Stimulated activated naive CD8-positive, alpha-beta T cell treated with anti-CD3 and anti-CD28 coated beads, Interleukin-15, Interleukin-2, amounts not matched to agents 100 ng/mL and 50 ng/mL, for 24 hours (primary cell): ENCODE measurements around the gene MAN1B1.
"Not testable (repeated sequence)": the region's sequence is repeated elsewhere in the genome, so short reads cannot be mapped to it uniquely, and the experiment has no call there.

Source experiments
- H3K27ac Mint-ChIP-seq: one replicate; pipeline ENCODE4 v1.8.0; 2021; ENCODE audit warnings: mild to moderate bottlenecking, mixed read lengths
- H3K27me3 Mint-ChIP-seq: one replicate; pipeline ENCODE4 v1.8.0; 2021; ENCODE audit warnings: mixed read lengths
- H3K36me3 Mint-ChIP-seq: one replicate; pipeline ENCODE4 v1.8.0; 2021; ENCODE audit warnings: low read depth, mixed read lengths
- H3K4me1 Mint-ChIP-seq: one replicate; pipeline ENCODE4 v1.8.0; 2021; ENCODE audit warnings: low read depth, mixed read lengths
- H3K4me3 Mint-ChIP-seq: one replicate; pipeline ENCODE4 v1.8.0; 2021; ENCODE audit warnings: mild to moderate bottlenecking, mixed read lengths
- H3K9me3 Mint-ChIP-seq: one replicate; pipeline ENCODE4 v1.8.0; 2021; ENCODE audit warnings: mixed read lengths

MAN1B1 gene

DNA sequence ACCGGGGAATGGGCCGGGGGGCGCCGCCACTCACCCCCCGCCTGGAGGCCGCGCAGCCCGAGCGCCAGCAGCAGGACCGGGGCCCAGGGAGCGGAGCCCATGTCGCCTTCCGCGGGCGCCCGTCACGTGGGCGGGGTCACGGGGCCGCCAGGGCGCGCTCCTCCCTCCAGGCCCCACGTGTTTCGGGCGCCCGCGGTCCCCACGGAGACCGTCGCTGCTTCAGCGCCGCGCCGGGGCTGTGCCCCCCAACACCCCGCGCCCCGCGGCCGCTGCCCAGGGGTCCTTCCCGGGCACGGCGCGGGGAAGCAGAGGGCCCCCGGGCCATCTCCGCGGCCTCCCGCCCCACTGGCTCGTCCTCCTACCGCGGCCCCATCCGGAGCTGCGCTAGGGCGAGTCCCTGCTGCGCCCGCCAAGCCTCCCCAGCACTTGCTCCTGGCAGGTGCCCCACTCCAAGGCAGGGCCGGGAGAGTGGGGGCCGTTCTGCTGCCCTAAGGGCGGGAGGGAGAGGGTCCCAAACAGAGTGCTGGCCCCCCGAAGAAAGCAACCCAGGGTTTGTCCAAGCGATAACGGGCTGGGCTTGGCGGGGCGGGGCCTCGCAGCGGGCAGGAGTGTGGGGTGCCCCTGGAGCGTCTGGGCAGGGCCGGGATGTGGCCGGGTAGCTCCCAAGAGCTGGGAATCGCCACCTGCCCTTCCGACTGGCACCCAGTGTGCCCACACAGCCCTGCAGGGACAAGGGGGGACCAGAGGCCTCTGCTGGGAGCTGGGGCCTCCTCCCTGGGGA lies 28.0 kb downstream of the MAN1B1 start, which contains the start of gene DPP7:
Gene DPP7 (minus strand): TSS at position 121 of the 781 bp plus-strand sequence. CDS start 20 bp downstream, at position 101.
- Mint-ChIP-seq H3K27me3 (no peaks in the 10 kb centered on the region), H3K36me3 (peaks cover 12% of the 10 kb centered on the region), H3K9me3 (no peaks in the 10 kb centered on the region), H3K4me3 (peak within 1 kb of the TSS; percentile 79), H3K27ac (peak within 1 kb of the TSS; percentile 84), H3K4me1 (peaks cover 14% of the 10 kb centered on the region)

GRCh38 chr9:137115394-137116026 lies 28.7 kb downstream of the MAN1B1 start:
- Mint-ChIP-seq H3K27me3 (no peaks in the 10 kb centered on the region), H3K4me1 (peaks cover 14% of the 10 kb centered on the region), H3K27ac (no peak overlapping the region), H3K4me3 (peak overlapping the region; percentile 13), H3K36me3 (peaks cover 12% of the 10 kb centered on the region), H3K9me3 (no peaks in the 10 kb centered on the region)

DNA sequence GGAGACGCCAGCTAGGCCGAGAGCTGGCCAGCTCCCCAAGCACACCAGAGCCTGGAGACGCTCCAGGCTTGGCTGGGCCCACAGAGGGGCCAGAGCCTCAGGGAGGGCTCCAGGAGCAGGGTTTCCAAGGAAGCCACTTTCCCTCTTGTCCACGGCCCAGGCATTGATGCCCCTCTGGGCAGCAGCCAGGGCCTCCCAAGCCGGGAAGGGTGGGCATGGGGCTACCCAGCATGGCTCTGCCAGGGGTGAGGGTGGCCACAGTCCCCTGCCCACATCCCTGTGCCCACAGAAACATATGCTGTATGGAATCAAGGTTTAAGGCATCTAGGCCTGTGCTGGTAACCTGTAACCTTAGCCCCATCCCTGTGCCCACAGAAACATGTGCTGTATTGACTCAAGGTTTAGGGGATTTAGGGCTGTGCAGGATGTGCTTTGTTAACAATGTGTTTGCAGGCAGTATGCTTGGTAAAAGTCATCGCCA lies 29.3 kb downstream of the MAN1B1 start:
- peaks cover 14% of the 10 kb centered on the region for H3K4me1 Mint-ChIP-seq
- no peaks in the 10 kb centered on the region for H3K27me3 Mint-ChIP-seq
- peaks cover 8% of the 10 kb centered on the region for H3K36me3 Mint-ChIP-seq
- no peaks in the 10 kb centered on the region for H3K9me3 Mint-ChIP-seq
- no peak overlapping the region for H3K27ac Mint-ChIP-seq
- H3K4me3 Mint-ChIP-seq: peak overlapping the region; percentile 7

DNA sequence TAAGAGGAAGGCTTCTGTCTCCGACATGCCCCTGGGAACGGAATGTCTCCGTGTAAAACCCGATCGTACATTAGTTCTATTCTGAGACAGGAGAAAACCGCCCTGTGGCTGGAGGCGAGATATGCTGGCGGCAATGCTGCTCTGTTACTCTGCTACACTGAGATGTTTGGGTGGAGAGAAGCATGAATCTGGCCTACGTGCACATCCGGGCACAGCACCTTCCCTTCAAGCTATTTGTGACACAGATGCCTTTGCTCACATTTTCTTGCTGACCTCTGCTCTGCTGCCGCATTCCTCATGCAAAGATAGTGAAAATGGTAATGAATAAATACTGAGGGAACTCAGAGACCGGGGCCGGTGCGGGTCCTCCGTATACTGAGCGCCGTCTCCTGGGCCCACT lies 29.9 kb downstream of the MAN1B1 start:
- Mint-ChIP-seq H3K4me3 (peak overlapping the region; percentile 7), H3K36me3 (peaks cover 8% of the 10 kb centered on the region), H3K27me3 (no peaks in the 10 kb centered on the region), H3K4me1 (peaks cover 15% of the 10 kb centered on the region), H3K9me3 (no peaks in the 10 kb centered on the region), H3K27ac (no peak overlapping the region)

- no peaks in the 10 kb centered on the region for H3K9me3 Mint-ChIP-seq
- H3K4me1 Mint-ChIP-seq: peaks cover 21% of the 10 kb centered on the region
- no peaks in the 10 kb centered on the region for H3K27me3 Mint-ChIP-seq
Observed at GRCh38 chr9:137117269-137117731, 30.5 kb downstream of the MAN1B1 start.

GRCh38 chr9:137118092-137118603 lies 31.4 kb downstream of the MAN1B1 start:
- H3K9me3 Mint-ChIP-seq, H3K4me3 Mint-ChIP-seq, H3K27me3 Mint-ChIP-seq, H3K27ac Mint-ChIP-seq, H3K36me3 Mint-ChIP-seq: not testable (repeated sequence)
- peaks cover 22% of the 10 kb centered on the region for H3K4me1 Mint-ChIP-seq

More at GRCh38 chr9:137117269-137117731, 30.5 kb downstream of the MAN1B1 start:
- Mint-ChIP-seq H3K4me3 (no peak overlapping the region), H3K27ac (no peak overlapping the region), H3K36me3 (peaks cover 8% of the 10 kb centered on the region)

GRCh38 chr9:137121927-137122795 lies 35.4 kb downstream of the MAN1B1 start:
- not testable (repeated sequence) for H3K36me3 Mint-ChIP-seq, H3K27ac Mint-ChIP-seq, H3K27me3 Mint-ChIP-seq, H3K9me3 Mint-ChIP-seq
- Mint-ChIP-seq H3K4me1 (peaks cover 36% of the 10 kb centered on the region), H3K4me3 (peak overlapping the region; percentile 7)

- not testable (repeated sequence) for H3K27me3 Mint-ChIP-seq, H3K9me3 Mint-ChIP-seq, H3K27ac Mint-ChIP-seq, H3K36me3 Mint-ChIP-seq
- H3K4me3 Mint-ChIP-seq: peak overlapping the region; percentile 7
- H3K4me1 Mint-ChIP-seq: peaks cover 44% of the 10 kb centered on the region
Observed at GRCh38 chr9:137122796-137123467, 36.1 kb downstream of the MAN1B1 start.

GRCh38 chr9:137123468-137123837 lies 36.7 kb downstream of the MAN1B1 start:
- Mint-ChIP-seq H3K36me3 (peaks cover 4% of the 10 kb centered on the region), H3K4me3 (peak overlapping the region; percentile 24), H3K27me3 (no peaks in the 10 kb centered on the region), H3K27ac (no peak overlapping the region), H3K9me3 (no peaks in the 10 kb centered on the region), H3K4me1 (peaks cover 49% of the 10 kb centered on the region)

DNA sequence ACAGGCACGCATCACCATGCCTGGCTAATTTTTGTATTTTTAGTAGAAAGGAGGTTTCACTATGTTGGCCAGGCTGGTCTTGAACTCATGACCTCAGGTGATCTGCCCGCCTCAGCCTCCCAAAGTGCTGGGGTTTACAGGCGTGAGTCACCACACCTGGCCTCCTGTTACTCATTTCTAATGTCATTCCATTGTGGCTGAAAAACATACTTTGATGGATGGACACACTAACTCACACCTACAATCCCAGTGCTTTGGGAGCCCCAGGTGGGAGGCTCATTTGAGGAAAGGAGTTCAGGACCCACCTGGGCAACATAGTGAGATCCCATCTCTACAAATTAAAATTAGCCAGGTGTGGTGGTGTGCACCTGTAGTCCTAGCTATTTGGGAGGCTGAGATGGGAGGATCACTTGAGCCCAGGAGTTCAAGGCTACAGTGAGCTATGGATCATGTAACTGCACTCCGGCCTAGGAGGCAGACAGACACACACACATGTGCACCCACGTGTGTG lies 37.2 kb downstream of the MAN1B1 start:
- H3K4me3 Mint-ChIP-seq, H3K27me3 Mint-ChIP-seq, H3K36me3 Mint-ChIP-seq, H3K9me3 Mint-ChIP-seq, H3K27ac Mint-ChIP-seq: not testable (repeated sequence)
- H3K4me1 Mint-ChIP-seq: peaks cover 50% of the 10 kb centered on the region

DNA sequence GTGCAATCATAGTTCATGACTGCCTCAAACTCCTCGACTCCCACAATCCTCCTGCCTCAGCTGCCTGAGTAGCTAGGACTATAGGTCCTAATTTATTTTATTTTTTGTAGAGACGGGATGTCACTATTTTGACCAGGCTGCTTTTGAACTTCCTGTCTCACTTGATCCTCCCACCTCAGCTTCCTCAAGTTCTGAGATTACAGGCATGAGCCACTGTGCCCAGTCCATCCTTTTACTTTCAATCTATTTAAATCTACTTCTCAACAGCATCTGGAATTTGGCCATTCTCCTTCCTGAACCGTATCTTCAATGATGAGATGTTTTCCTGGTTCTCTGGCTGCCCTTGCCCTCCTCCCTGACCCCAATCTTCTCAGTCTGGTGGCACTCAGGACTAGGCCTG lies 40.0 kb downstream of the MAN1B1 start:
- peaks cover 3% of the 10 kb centered on the region for H3K27me3 Mint-ChIP-seq

GRCh38 chr9:137127301-137128157 lies 40.7 kb downstream of the MAN1B1 start:
- H3K4me1 Mint-ChIP-seq: peaks cover 40% of the 10 kb centered on the region
- H3K36me3 Mint-ChIP-seq: peaks cover 8% of the 10 kb centered on the region
- peak overlapping the region; percentile 90 for H3K27ac Mint-ChIP-seq
- H3K4me3 Mint-ChIP-seq: peak overlapping the region; percentile 90
- peaks cover 3% of the 10 kb centered on the region for H3K27me3 Mint-ChIP-seq
- H3K9me3 Mint-ChIP-seq: no peaks in the 10 kb centered on the region

More for the DNA sequence above, 40.0 kb downstream of the MAN1B1 start:
- peaks cover 45% of the 10 kb centered on the region for H3K4me1 Mint-ChIP-seq
- no peaks in the 10 kb centered on the region for H3K9me3 Mint-ChIP-seq
- H3K36me3 Mint-ChIP-seq: peaks cover 8% of the 10 kb centered on the region
- peak overlapping the region; percentile 88 for H3K27ac Mint-ChIP-seq
- peak overlapping the region; percentile 90 for H3K4me3 Mint-ChIP-seq

GRCh38 chr9:137128158-137128861 lies 41.5 kb downstream of the MAN1B1 start:
- H3K9me3 Mint-ChIP-seq: no peaks in the 10 kb centered on the region
- H3K27me3 Mint-ChIP-seq: peaks cover 7% of the 10 kb centered on the region
- peak overlapping the region; percentile 90 for H3K4me3 Mint-ChIP-seq
- H3K36me3 Mint-ChIP-seq: peaks cover 8% of the 10 kb centered on the region
- H3K4me1 Mint-ChIP-seq: peaks cover 36% of the 10 kb centered on the region
- H3K27ac Mint-ChIP-seq: peak overlapping the region; percentile 90
